ENCODE measurements around the gene DRAM1.

- TF ChIP-seq, protein P1, sequence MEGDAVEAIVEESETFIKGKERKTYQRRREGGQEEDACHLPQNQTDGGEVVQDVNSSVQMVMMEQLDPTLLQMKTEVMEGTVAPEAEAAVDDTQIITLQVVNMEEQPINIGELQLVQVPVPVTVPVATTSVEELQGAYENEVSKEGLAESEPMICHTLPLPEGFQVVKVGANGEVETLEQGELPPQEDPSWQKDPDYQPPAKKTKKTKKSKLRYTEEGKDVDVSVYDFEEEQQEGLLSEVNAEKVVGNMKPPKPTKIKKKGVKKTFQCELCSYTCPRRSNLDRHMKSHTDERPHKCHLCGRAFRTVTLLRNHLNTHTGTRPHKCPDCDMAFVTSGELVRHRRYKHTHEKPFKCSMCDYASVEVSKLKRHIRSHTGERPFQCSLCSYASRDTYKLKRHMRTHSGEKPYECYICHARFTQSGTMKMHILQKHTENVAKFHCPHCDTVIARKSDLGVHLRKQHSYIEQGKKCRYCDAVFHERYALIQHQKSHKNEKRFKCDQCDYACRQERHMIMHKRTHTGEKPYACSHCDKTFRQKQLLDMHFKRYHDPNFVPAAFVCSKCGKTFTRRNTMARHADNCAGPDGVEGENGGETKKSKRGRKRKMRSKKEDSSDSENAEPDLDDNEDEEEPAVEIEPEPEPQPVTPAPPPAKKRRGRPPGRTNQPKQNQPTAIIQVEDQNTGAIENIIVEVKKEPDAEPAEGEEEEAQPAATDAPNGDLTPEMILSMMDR (IDR thresholded peaks at IDR 0.05 in 2 of 3, conservative IDR thresholded peaks at IDR 0.05 in 1 of 3; ENCODE audit: control insufficient read depth in 2 of 3, extremely low read depth in 1 of 3, insufficient read depth in 1 of 3, low read depth in 3 of 3, low read length in 3 of 3) = no peak
- TF ChIP-seq MYB (IDR thresholded peaks at IDR 0.05; ENCODE audit: borderline replicate concordance, low read depth, low read length) (no peak), CHD2 (IDR thresholded peaks at IDR 0.05; ENCODE audit: borderline replicate concordance, low read depth, low read length) (no peak), ZNF274 (IDR thresholded peaks at IDR 0.05; ENCODE audit: insufficient read depth, insufficient read length) (no peak), POLR2A (IDR thresholded peaks at IDR 0.05; ENCODE audit: low read depth, low read length) (no peak), CBFB (IDR thresholded peaks at IDR 0.05; ENCODE audit: low read depth) (no peak), RAD21 (IDR thresholded peaks at IDR 0.05; ENCODE audit: insufficient read depth, low read depth, low read length) (no peak), SUZ12 (IDR thresholded peaks at IDR 0.05; ENCODE audit: unreplicated experiment) (no peak), ESRRA (IDR thresholded peaks at IDR 0.05; ENCODE audit: low read length) (no peak), SMARCA5 (IDR thresholded peaks at IDR 0.05) (no peak)
Measured at GRCh38 chr12:101866615-101867373, 10.6 kb upstream of the DRAM1 start.
